Adrenal gland (tissue), 5 donors: ENCODE measurements around the gene ZNF592.
A peak's percentile ranks its signal among the peaks of the same experiment; 100 is the strongest.
"Not testable (repeated sequence)": the region's sequence is repeated elsewhere in the genome, so short reads cannot be mapped to it uniquely, and the experiment has no call there.

Experiments used
- POLR2A ChIP-seq, 2 donors: fragments of 450-650 bp; IDR thresholded peaks; one replicate each; pipeline ENCODE4 v1.6.1; 2017; ENCODE audit warnings: antibody characterized with exemption in 2 of 2, mild to moderate bottlenecking in 2 of 2, moderate library complexity in 1 of 2
- TF ChIP-seq, protein P1 (sequence below), 6 experiments: fragments of 450-650 bp in 4 of 6; fragments of 200-600 bp in 2 of 6; sonication (generic) in 1 of 6; IDR thresholded peaks; 1 replicate in 5 of 6; 2 replicates in 1 of 6; pipeline versions ENCODE4 v1.5.1 to v1.8.0; 2016 to 2021; ENCODE audit warnings: antibody characterized with exemption in 6 of 6, mild to moderate bottlenecking in 2 of 6, moderate library complexity in 1 of 6
- donor health status: DM: no; HTN: no; CAD: no.

DNA sequence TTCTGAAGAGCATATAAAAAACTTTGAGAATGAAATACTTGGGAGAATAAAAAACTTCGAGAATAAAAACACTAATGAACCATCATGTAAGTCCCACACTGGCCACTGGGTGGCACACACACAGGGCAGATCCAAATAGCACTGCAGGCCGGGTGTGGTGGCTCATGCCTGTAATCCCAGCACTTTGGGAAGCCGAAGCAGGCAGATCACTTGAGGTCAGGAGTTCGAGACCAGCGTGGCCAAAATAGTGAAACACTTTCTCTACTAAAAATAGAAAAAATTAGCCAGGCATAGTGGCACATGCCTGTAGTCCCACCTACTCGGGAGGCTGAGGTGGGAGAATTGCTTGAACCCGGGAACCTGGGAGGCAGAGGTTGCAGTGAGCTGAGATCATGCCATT, 97.2 kb downstream of the ZNF592 start:
- not testable (repeated sequence) for TF ChIP-seq POLR2A (IDR thresholded peaks at IDR 0.05)
- TF ChIP-seq, protein P1, sequence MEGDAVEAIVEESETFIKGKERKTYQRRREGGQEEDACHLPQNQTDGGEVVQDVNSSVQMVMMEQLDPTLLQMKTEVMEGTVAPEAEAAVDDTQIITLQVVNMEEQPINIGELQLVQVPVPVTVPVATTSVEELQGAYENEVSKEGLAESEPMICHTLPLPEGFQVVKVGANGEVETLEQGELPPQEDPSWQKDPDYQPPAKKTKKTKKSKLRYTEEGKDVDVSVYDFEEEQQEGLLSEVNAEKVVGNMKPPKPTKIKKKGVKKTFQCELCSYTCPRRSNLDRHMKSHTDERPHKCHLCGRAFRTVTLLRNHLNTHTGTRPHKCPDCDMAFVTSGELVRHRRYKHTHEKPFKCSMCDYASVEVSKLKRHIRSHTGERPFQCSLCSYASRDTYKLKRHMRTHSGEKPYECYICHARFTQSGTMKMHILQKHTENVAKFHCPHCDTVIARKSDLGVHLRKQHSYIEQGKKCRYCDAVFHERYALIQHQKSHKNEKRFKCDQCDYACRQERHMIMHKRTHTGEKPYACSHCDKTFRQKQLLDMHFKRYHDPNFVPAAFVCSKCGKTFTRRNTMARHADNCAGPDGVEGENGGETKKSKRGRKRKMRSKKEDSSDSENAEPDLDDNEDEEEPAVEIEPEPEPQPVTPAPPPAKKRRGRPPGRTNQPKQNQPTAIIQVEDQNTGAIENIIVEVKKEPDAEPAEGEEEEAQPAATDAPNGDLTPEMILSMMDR (IDR thresholded peaks at IDR 0.05): peak; percentile 70 to 84 (median 77)
